ENCODE measurements around the gene MOK. TPM values are rescaled to one million over a fixed set of nuclear protein-coding genes. Genes with fewer than 3 reads are reported as not detected.

Gene MOK
- total RNA-seq, 4 donors from 2014 or later: 27.6 to 29.3 (median 28.8) TPM

DNA sequence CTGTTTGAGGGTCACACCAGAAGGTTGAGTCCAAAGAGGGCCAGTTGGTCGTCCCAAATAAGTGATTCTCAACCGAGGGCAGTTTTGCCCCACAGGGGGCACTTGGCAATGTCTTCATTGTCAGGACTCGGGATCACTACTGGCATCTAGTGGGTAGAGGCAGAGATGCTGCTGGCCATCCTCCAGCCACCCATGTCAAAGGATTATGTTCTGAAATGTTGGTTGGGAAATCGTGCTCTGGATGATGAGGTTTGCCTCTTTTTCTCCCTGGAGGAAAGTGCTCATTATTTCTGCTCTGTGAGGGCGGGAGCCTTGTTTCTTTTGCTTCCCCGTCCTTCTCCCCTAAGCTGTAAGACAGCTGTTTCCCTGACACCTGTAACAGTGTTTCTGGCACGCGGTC lies 18.1 kb upstream of the MOK start:
- peak overlapping the region in 3 of 4 donors; percentile 27 to 71 (median 65) for H3K27ac ChIP-seq
- WGBS, 2 donors: 30 to 34% methylated on average over 8 of the region's 8 CpGs

GRCh38 chr14:102321456-102322422 lies 16.8 kb upstream of the MOK start:
- Histone ChIP-seq H3K9me3 (no peaks in the 10 kb centered on the region), H3K4me1 (peaks cover 0 to 46% (median 14%) of the 10 kb centered on the region in 4 donors)
- WGBS, 2 donors: 79 to 87% methylated on average over 12 of the region's 12 CpGs

More for the DNA sequence above, 18.1 kb upstream of the MOK start:
- Histone ChIP-seq H3K9me3 (no peaks in the 10 kb centered on the region), H3K27me3 (no peaks in the 10 kb centered on the region), H3K36me3 (peaks cover 0 to 15% (median 0%) of the 10 kb centered on the region in 3 donors), H3K4me1 (peaks cover 0 to 39% (median 14%) of the 10 kb centered on the region in 4 donors), H3K4me3 (no peak overlapping the region)
- DNase-seq (ENCODE audit: low spot score in 2 of 2): peak; percentile 78 to 85
- TF ChIP-seq EP300 (IDR thresholded peaks at IDR 0.05) (peak in 1 of 2 donors; percentile 46), POLR2A (IDR thresholded peaks at IDR 0.05) (no peak)
- TF ChIP-seq, protein P1, sequence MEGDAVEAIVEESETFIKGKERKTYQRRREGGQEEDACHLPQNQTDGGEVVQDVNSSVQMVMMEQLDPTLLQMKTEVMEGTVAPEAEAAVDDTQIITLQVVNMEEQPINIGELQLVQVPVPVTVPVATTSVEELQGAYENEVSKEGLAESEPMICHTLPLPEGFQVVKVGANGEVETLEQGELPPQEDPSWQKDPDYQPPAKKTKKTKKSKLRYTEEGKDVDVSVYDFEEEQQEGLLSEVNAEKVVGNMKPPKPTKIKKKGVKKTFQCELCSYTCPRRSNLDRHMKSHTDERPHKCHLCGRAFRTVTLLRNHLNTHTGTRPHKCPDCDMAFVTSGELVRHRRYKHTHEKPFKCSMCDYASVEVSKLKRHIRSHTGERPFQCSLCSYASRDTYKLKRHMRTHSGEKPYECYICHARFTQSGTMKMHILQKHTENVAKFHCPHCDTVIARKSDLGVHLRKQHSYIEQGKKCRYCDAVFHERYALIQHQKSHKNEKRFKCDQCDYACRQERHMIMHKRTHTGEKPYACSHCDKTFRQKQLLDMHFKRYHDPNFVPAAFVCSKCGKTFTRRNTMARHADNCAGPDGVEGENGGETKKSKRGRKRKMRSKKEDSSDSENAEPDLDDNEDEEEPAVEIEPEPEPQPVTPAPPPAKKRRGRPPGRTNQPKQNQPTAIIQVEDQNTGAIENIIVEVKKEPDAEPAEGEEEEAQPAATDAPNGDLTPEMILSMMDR (IDR thresholded peaks at IDR 0.05): peak; percentile 31 to 58 (median 48)

DNA sequence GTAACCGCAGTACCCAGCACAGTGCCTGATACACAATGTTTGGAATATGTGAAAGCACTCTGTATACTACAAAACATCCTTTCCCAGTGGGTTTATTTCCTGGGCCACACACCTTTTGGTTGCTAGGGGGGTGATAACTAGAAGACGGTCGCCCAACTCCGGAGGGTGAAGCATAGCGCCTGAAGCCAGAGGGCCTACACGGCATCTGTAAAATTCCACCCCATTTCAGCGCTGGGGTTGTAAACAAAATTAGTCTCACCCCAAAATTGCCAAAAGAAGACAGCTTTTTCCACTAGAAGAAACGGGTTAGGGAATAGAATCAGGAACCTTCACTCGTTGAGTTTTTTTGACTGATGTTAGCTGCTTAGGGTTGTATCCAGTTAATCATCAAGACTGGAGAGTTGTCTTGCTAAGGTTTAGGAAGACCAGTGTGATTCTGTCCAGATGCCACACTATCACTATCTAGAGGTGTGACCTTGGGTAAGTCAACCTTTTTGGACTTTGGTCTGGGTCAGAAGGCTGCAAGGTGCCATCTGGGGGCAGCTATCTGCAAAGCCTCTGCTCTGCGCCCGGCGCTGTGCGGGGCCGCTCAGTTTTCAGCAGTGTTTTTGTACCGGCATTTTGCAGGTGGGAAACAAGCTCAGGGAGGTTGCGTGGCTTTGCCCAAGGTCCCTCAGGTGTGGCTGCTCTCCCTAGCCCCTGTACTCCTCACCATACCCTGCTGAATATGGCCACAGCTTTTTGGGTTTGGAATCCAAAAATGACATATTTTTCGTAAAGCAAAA lies 15.9 kb upstream of the MOK start:
- peaks cover 0 to 54% (median 14%) of the 10 kb centered on the region in 4 donors for H3K4me1 ChIP-seq
- TF ChIP-seq, protein P1 (IDR thresholded peaks at IDR 0.05): no peak
- no peak for TF ChIP-seq EP300 (IDR thresholded peaks at IDR 0.05)
- TF ChIP-seq POLR2A (IDR thresholded peaks at IDR 0.05): no peak
- H3K27me3 ChIP-seq: no peaks in the 10 kb centered on the region
- 86 to 92% methylated on average over 17 of the region's 17 CpGs for WGBS, 2 donors
- H3K36me3 ChIP-seq: peaks cover 0 to 6% (median 0%) of the 10 kb centered on the region in 3 donors
- no peaks in the 10 kb centered on the region for H3K9me3 ChIP-seq
- DNase-seq (ENCODE audit: low spot score in 2 of 2): no peak
- peak overlapping the region; percentile 91 to 98 (median 93) for H3K27ac ChIP-seq
- H3K4me3 ChIP-seq: peak overlapping the region in 2 of 4 donors; percentile 67 to 88

More at GRCh38 chr14:102321456-102322422, 16.8 kb upstream of the MOK start:
- H3K27ac ChIP-seq: peak overlapping the region in 1 of 4 donors; percentile 14
- TF ChIP-seq POLR2A (IDR thresholded peaks at IDR 0.05): no peak
- TF ChIP-seq, protein P1 (IDR thresholded peaks at IDR 0.05): no peak
- TF ChIP-seq EP300 (IDR thresholded peaks at IDR 0.05): no peak
- H3K36me3 ChIP-seq: peaks cover 0 to 13% (median 0%) of the 10 kb centered on the region in 3 donors
- no peaks in the 10 kb centered on the region for H3K27me3 ChIP-seq
- DNase-seq (ENCODE audit: low spot score in 2 of 2): no peak
- H3K4me3 ChIP-seq: no peak overlapping the region

GRCh38 chr14:102320033-102320660 lies 15.2 kb upstream of the MOK start:
- TF ChIP-seq POLR2A (IDR thresholded peaks at IDR 0.05) (no peak), EP300 (IDR thresholded peaks at IDR 0.05) (no peak)
- TF ChIP-seq, protein P1 (IDR thresholded peaks at IDR 0.05): no peak
- DNase-seq (ENCODE audit: low spot score in 2 of 2): peak in 1 of 2 donors; percentile 24
- Histone ChIP-seq H3K4me3 (peak overlapping the region; percentile 64 to 88 (median 72)), H3K27me3 (no peaks in the 10 kb centered on the region), H3K4me1 (peaks cover 0 to 61% (median 14%) of the 10 kb centered on the region in 4 donors), H3K9me3 (no peaks in the 10 kb centered on the region), H3K36me3 (no peaks in the 10 kb centered on the region), H3K27ac (peak overlapping the region; percentile 91 to 98 (median 93))
- 7% methylated on average over 14 to 16 of the region's 30 CpGs for WGBS, 2 donors

Measured in tibial nerve (tissue), 4 donors.